Testis (tissue), 2 donors: ENCODE measurements around the gene PCDHB16.
"Not testable (repeated sequence)": the region's sequence is repeated elsewhere in the genome, so short reads cannot be mapped to it uniquely, and the experiment has no call there.

Experiments
- POLR2A ChIP-seq: fragments of 450-650 bp; IDR thresholded peaks from one replicate; pipeline ENCODE4 v1.6.1; 2017; ENCODE audit warnings: antibody characterized with exemption, mild to moderate bottlenecking, moderate library complexity
- TF ChIP-seq, protein P1 (sequence below), 3 experiments: fragments of 450-650 bp in 2 of 3; fragments of 200-600 bp in 1 of 3; sonication (generic) in 1 of 3; IDR thresholded peaks; one replicate each; pipeline ENCODE4 v1.5.1; 2016 to 2019; ENCODE audit warnings: antibody characterized with exemption in 3 of 3, mild to moderate bottlenecking in 2 of 3, moderate library complexity in 1 of 3

DNA sequence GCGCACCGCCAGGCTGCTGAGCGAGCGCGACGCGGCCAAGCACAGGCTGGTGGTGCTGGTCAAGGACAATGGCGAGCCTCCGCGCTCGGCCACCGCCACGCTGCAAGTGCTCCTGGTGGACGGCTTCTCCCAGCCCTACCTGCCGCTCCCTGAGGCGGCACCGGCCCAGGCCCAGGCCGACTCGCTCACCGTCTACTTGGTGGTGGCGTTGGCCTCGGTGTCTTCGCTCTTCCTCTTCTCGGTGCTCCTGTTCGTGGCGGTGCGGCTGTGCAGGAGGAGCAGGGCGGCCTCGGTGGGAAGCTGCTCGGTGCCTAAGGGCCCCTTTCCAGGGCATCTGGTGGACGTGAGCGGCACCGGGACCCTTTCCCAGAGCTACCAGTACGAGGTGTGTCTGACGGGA is 19.5 kb downstream of the PCDHB16 start:
- not testable (repeated sequence) for TF ChIP-seq POLR2A
- TF ChIP-seq, protein P1, sequence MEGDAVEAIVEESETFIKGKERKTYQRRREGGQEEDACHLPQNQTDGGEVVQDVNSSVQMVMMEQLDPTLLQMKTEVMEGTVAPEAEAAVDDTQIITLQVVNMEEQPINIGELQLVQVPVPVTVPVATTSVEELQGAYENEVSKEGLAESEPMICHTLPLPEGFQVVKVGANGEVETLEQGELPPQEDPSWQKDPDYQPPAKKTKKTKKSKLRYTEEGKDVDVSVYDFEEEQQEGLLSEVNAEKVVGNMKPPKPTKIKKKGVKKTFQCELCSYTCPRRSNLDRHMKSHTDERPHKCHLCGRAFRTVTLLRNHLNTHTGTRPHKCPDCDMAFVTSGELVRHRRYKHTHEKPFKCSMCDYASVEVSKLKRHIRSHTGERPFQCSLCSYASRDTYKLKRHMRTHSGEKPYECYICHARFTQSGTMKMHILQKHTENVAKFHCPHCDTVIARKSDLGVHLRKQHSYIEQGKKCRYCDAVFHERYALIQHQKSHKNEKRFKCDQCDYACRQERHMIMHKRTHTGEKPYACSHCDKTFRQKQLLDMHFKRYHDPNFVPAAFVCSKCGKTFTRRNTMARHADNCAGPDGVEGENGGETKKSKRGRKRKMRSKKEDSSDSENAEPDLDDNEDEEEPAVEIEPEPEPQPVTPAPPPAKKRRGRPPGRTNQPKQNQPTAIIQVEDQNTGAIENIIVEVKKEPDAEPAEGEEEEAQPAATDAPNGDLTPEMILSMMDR (IDR thresholded peaks at IDR 0.05) = not testable (repeated sequence)
